ENCODE data around the gene SLC30A2. TPM values are rescaled to one million over a fixed set of nuclear protein-coding genes. Genes with fewer than 3 reads are reported as not detected.

The SLC30A2 gene
- total and polyA plus RNA-seq, 9 of the 15 experiments (the other 6 are each of a cell fraction or from before 2014, with no cell fraction given) = 0.01 to 0.18 (median 0.06) TPM; not detected in 3

GRCh38 chr1:26070296-26070962 is 24.5 kb upstream of the SLC30A2 start (continued):
- TF ChIP-seq RBBP5 (IDR thresholded peaks at IDR 0.05; ENCODE audit: borderline replicate concordance, insufficient read depth, low read length, poor library complexity, severe bottlenecking) = peak; percentile 57
- TF ChIP-seq E2F5 (CRISPR knock-in tag; IDR thresholded peaks at IDR 0.05) = no peak
- no peak for TF ChIP-seq ILK (tag; IDR thresholded peaks at IDR 0.05; ENCODE audit: borderline replicate concordance, low read depth)
- TF ChIP-seq SIX5 (IDR thresholded peaks at IDR 0.05; ENCODE audit: borderline replicate concordance in 1 of 2, insufficient read depth in 1 of 2, low read depth in 1 of 2, low read length in 2 of 2) = no peak
- no peak for TF ChIP-seq ZNF707 (CRISPR knock-in tag; conservative IDR thresholded peaks at IDR 0.05)
- TF ChIP-seq CTCF (IDR thresholded peaks at IDR 0.05 in 2 of 3, conservative IDR thresholded peaks at IDR 0.05 in 1 of 3; ENCODE audit: insufficient read depth in 2 of 3, low read depth in 1 of 3, low read length in 3 of 3) = peak; percentile 7 to 42 (median 37); a peak in 4 of 6 replicates
- no peak for TF ChIP-seq ZNF398 (CRISPR knock-in tag; IDR thresholded peaks at IDR 0.05)
- peak; percentile 70 for TF ChIP-seq MEF2D (tag; conservative IDR thresholded peaks at IDR 0.05; ENCODE audit: low read depth)
- TF ChIP-seq DMBX1 (CRISPR knock-in tag; IDR thresholded peaks at IDR 0.05; ENCODE audit: borderline replicate concordance) = peak; percentile 44; the same call in 1 of the 2 replicates
- TF ChIP-seq TCF15 (CRISPR knock-in tag; IDR thresholded peaks at IDR 0.05) = peak; percentile 52; the same call in 1 of the 2 replicates
- TF ChIP-seq MBD1 (CRISPR knock-in tag; IDR thresholded peaks at IDR 0.05) = no peak
- no peak for TF ChIP-seq ZZZ3 (IDR thresholded peaks at IDR 0.05)
- no peak for TF ChIP-seq BCL6 (CRISPR knock-in tag; IDR thresholded peaks at IDR 0.05)
- TF ChIP-seq ZC3H4 (CRISPR knock-in tag; IDR thresholded peaks at IDR 0.05; ENCODE audit: borderline replicate concordance) = no peak
- TF ChIP-seq SREBF2 (CRISPR knock-in tag; IDR thresholded peaks at IDR 0.05) = no peak
- peak; percentile 93 for TF ChIP-seq NFRKB (IDR thresholded peaks at IDR 0.05; ENCODE audit: low read depth)
- TF ChIP-seq GMEB1 (CRISPR knock-in tag; IDR thresholded peaks at IDR 0.05) = no peak
- TF ChIP-seq OTX1 (CRISPR knock-in tag; IDR thresholded peaks at IDR 0.05) = no peak
